Endometrial microvascular endothelial cells (primary cell): ENCODE results near the gene UFSP1. TPM values are rescaled to one million over a fixed set of nuclear protein-coding genes. Genes with fewer than 3 reads are reported as not detected.

Experiments
- in situ Hi-C: cut with HindIII; loops from 2 replicates; pipeline ENCODE4 v1.10.0; 2017; ENCODE audit warnings: low sequenced_read_pairs, low pct_unique_long_range_greater_than_20kb; ENCODE audit errors: inconsistent ontology term
- total RNA-seq: library from RNA; depleted of rRNA; stranded (reverse); fragments of >200 nt; gene quantifications from one replicate; pipeline ENCODE4 v1.2.3, GENCODE V29; 2015; ENCODE audit errors: inconsistent ontology term

UFSP1 gene
- total RNA-seq, 1 donor from 2014 or later: 1.2 TPM

DNA sequence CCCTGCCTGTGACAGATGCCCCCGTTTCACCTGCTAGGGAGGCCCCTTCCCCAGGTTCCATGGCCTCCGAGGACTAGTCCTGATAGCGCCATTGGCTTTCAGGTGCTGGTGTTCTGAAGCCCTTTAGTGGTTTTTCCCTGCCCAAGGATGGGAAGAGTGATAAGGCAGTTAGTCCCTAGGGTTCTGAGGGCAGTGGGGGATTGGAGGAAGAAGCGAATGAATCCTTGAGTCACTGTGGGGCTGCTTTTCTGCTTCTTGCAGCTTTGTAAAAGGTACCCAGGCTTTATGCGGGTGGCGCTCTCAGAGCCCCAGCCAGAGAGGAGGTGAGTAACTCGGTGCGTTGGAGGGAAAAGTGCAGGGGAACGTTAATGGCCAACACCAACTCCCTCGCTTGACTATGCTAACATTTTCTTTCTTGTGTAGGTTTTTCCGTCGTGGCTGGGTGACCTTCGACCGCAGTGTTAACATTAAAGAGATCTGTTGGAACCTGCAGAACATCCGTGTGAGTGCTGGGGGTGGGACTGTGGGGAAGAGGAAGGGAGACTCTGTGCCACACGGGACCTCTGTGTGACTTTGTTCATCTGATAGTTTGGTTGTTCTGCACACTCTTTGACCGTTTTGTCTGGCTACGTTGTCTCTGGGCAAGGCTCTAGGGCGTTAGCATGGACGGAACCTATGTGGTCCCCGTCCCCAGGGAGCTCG lies 3.9 kb downstream of the UFSP1 start:
- in situ Hi-C loops: loop anchor here (10.0 kb wide), 1 partner anchor 169 kb away; no protein-coding TSS in a partner anchor

DNA sequence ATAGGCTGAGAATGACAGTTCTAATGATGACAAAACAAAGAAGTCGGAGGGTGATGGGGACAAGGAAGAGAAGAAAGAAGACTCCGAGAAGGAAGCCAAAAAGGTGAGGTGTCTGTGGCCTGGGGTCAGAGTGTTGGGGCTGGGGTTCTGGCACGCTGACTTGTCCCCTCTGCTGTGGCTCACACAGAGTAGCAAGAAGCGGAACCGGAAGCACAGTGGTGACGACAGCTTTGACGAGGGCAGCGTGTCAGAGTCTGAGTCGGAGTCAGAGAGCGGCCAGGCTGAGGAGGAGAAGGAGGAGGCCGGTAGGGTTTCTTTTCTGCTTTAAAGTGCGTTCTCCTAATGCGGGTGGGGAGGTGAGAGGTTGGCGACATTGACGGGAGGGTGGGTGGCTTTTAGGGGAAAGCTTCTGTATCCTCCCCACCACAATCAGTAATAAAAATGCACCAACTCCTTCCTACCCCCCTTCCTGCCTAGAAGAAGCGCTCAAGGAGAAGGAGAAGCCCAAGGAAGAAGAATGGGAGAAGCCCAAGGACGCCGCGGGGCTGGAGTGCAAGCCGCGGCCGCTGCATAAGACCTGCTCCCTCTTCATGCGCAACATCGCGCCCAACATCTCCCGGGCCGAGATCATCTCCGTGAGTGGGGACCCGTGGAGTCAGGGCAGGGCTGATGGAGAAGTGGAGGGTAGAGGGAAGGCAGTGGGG lies 4.6 kb downstream of the UFSP1 start:
- in situ Hi-C loops: loop anchor here (10.0 kb wide), 1 partner anchor 170 kb away; no protein-coding TSS in a partner anchor

DNA sequence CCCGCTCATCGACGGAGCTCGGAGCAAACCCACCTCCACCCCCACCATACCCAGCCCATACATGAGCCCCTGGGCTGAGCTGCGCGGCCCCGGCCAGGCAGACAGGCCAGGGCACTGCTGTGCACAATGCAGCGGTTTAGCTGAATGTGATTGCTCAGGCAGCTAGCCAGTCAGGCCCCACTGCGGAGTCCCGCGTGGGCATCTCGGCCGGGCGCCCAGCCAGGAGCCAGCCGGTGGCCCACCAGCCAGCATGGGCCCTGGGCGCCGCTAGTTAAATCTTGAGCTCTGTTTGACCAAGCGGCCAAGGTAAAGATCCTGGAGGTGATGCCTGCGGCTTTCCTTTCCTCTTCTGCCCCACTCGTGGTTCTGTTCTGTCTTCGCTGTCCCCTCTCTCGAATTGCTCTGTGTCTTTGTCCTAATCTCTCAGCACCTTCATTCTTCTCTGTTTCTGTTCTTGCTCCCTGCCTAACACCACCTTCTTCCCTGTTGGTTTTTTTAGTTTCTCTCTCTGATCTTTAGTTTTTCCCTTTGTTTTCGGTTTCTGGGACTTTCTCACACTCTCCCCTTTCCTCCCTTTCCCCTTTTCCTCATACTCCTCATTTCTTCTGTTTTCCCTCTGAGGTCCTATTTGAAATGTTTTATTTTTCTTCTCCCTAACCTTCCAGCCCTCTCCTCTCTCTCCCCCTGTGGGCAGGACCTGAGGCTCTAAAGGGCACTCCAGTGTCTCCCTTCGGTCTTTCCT lies 6.6 kb downstream of the UFSP1 start:
- in situ Hi-C loops: loop anchor here (10.0 kb wide), 1 partner anchor 172 kb away; no protein-coding TSS in a partner anchor

DNA sequence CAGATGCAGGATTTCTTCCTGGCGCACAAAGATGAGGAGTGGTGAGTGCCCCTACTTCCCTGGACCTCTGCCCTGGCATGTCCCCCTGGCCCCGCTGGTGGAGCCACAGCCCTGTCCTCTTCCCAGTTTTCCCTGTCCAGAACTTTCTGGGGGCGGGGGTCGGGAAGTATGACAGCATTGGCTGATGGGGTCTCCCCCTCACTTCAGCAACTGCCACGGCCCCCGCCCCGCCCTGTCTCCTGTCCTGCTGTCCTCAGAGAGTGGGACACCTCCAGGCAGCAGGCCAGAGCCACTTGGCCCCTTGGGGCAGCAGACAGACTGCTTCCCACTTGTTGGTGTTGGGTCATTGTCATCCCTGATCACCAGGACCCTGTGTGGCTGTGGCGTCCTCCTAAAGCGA lies 7.3 kb downstream of the UFSP1 start:
- in situ Hi-C loops: loop anchor here (10.0 kb wide), 1 partner anchor 173 kb away; no protein-coding TSS in a partner anchor

DNA sequence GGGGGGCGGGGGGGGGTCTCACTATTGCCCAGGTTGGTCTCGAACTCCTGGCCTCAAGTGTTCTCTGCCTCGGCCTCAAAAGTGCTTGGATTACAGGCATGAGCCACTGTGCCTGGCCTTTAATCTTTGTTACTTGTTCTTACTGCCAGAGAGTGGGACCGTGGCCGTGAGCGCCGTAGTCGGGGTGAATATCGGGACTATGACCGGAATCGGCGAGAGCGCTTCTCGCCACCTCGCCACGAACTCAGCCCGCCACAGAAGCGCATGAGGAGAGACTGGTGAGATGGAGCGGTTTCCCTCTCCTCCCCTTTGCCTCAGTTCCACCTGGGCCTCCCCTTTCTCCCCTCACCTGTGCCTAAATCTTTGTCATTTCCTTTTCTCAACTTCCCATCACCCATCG lies 8.4 kb downstream of the UFSP1 start:
- in situ Hi-C loops: loop anchor here (10.0 kb wide), 1 partner anchor 174 kb away; no protein-coding TSS in a partner anchor

DNA sequence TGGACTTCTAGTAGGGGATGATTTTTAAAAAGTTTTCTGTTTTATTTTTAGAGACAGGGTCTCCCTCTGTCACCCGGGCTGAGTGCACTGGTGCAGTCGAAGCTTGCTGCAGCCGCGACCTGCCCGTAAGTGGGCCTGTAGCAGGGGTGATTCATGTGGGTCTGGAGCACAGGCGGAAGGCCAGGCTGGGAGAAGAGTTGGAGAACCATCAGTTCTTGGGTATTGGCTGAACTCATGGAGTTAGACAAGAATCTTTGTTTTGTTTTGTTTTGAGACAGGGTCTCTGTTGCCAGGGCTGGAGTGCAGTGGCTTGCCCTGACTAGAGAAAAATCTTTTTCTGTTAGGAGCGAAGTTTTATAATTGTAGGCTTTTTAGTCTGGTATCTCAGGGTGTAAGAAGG lies 8.9 kb downstream of the UFSP1 start:
- in situ Hi-C loops: loop anchor here (10.0 kb wide), 1 partner anchor 174 kb away; no protein-coding TSS in a partner anchor

DNA sequence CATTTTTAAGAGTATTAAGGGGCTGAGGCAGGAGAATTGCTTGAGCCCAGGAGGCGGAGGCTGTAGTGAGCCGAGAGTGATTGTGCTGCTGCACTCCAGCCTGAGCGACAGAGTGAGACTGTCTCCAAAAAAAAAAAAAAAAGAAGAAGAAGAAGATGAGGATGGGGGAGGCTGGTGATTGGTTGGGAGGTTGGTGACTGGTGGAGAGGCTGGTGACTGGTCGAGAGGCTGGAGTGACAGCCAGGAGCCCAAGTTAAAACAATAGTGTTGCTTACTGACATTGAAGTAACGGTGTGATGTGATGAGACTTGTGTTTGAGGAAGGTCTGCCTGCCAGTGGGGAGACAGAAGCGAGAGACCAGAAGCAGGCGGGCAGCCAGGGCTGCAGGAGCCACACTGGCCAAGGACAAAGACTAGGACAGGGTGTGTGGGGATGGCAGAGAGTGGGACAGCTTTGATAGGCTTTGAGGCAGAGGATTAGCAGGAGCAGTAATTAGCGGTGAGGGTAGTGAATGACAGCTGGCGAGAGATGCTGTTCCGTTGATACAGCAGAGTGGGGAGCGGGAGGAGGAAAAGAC lies 9.7 kb downstream of the UFSP1 start:
- in situ Hi-C loops: loop anchor here (10.0 kb wide), 1 partner anchor 175 kb away; no protein-coding TSS in a partner anchor

DNA sequence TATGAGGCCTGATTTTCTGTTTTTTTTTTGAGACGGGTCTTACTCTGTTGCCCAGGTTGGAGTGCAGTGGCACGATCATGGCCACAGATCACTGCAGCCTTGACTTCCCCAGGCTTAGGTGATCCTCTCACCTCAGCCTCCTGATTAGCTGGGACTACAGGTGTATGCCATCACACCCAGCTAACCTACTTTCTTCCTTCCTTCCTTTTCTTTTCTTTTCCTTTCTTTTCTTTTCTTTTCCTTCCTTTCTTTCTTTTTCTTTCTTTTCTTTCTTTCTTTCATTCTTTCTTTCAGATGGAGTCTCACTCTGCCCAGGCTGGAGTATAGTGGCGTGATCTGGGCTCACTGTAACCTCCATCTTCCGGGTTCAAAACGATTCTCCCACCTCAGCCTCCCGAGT lies 10.8 kb downstream of the UFSP1 start:
- in situ Hi-C loops: no loop called here

DNA sequence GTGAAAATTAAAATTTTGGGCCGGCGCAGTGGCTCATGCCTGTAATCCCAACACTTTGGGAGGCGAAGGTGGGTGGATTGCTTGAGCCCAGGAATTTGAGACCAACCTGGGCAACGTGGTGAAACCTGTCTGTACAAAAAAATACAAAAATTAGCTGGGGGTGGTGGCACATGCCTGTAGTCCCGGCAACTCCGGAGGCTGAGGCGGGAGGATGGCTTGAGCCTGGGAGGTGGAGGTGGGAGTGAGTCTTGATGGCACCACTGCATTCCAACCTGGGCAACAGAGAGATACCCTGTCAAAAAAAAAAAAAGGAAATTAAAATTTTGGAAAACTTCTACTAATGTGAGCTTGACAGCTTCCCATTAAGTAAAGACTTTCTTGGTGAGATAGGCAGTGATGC lies 11.5 kb downstream of the UFSP1 start:
- in situ Hi-C loops: no loop called here

DNA sequence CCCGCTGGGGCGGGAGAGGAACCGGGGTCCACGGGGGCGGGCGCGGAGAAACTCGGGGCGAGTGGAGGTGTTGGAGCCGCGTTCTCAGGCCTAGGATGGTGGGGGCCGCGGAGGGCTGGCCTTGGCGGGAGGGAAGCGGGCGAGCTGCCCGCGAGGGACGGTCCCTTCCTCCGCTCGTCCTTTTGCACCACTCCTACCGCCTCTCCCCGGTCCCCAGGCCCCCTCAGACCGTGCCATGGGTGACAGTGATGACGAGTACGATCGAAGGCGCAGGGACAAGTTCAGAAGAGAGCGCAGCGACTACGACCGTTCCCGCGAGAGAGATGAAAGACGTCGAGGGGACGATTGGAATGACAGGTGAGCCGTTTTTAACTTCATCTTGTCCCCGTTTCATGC lies 14.2 kb downstream of the UFSP1 start:
- in situ Hi-C loops: no loop called here

DNA sequence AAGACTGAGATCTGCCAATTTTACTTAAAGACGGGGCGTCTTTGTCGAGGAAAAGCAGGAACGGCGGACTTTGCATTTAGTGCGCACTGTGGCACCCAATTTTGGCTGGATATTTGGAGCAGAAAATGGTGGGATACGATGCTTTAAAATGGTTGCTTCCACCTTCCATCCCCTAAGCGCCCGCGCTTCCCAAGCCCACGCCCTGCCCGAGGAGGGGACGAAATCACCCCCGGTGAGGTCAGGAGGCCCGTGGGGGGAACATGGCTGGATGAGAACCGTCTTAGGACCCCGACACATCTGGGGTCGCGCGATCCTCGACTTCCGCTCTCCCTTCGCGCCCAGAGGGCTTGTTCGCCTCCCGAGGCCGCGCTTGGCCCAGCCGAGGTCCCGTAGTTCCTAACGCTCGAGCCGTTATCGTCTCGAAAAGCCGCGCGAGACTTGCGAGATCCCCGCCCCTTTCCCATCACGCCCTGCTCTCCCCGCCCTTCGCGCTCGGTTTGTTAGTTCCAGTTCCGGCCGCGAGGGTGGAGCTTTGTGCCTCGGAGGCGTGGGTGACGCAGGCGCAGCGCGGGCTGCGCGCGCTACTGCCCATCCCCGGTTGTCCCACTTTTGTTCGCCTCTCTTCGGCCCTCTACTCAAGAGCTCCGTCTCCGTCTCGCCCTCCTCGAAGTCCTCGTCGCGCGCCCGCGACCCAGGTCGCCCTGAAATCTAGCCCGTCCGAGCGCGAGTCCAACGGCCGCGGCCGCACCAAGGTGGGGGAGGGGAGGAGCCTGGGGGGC lies 14.7 kb downstream of the UFSP1 start, which contains the start of gene SRRT:
TSS of gene SRRT (plus strand) at position 527 of the 779 bp plus-strand sequence. CDS start 488 bp downstream, outside the sequence.
- in situ Hi-C loops: no loop called here

DNA sequence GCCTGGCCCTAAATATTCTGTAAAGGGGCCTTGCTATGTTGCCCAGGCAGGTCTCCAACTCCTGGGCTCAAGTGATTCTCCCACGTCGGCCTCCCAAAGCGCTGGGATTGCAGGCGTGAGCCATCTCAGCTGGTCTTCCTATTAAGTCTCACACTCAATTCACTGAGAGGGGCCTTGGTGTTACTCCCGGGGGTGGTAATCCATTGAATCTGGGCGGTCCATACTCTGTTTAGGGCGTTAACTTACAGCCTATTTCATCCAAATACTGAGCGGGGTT lies 15.3 kb downstream of the UFSP1 start:
- in situ Hi-C loops: no loop called here

DNA sequence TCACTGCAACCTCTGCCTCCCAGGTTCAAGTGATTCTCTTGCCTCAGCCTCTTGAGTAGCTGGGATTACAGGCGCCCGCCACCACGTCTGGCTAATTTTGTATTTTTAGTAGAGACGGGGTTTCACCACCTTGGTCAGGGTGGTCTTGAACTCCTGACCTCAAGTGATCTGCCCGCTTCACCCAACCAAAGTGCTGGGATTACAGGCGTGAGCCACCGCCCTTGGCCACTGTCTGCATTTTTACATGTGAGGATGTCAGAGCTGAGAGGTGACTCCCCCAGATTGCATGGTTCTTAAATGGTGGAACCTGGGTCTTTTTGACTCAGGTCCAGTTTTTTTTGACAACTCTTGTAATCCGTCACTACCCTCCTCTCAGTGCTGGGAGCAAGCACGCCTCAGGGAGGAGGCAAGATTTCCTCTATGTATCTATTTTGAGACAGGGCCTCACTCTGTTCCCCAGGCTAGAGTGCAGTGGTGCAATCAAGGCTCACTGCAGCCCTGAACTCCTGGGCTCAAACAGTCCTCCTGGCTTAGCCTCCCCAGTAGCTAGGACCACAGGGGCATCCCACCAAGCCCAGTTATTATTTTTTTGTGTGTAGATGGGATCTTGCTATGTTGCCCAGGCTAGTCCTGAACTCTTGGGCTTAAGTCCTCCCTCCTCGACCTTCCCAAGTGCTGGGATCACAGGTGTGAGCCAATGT lies 15.8 kb downstream of the UFSP1 start:
- in situ Hi-C loops: no loop called here

DNA sequence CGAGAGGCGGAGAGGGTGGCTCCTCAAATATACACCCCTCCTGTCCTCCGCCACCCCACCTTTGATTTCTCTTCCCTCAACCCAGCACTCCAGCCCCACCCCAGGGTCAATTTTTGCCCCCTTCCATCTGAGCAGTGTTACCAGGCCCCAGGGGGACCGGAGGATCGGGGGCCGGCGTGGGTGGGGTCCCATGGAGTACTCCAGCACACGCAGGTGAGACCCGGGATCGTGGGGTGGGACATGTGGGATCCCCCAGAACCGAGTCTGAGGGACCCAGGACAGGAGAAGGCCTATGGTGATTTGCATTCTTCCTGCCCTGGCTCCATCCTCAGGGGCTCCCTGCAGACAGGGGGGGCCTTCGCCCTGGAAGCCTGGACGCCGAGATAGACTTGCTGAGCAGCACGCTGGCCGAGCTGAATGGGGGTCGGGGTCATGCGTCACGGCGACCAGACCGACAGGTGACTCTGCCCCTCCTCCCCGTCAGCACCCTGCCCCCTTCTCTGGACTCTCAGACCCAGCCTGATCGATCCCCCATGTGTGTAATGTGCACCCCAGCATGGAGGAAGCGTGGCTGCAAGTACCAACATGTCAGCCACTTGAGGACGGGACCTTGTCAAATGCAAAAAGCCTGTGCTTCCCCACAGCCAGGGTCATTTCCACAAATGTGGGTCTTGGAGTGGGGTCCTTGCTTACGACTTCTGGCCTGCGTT lies 21.6 kb downstream of the UFSP1 start:
- in situ Hi-C loops: no loop called here

DNA sequence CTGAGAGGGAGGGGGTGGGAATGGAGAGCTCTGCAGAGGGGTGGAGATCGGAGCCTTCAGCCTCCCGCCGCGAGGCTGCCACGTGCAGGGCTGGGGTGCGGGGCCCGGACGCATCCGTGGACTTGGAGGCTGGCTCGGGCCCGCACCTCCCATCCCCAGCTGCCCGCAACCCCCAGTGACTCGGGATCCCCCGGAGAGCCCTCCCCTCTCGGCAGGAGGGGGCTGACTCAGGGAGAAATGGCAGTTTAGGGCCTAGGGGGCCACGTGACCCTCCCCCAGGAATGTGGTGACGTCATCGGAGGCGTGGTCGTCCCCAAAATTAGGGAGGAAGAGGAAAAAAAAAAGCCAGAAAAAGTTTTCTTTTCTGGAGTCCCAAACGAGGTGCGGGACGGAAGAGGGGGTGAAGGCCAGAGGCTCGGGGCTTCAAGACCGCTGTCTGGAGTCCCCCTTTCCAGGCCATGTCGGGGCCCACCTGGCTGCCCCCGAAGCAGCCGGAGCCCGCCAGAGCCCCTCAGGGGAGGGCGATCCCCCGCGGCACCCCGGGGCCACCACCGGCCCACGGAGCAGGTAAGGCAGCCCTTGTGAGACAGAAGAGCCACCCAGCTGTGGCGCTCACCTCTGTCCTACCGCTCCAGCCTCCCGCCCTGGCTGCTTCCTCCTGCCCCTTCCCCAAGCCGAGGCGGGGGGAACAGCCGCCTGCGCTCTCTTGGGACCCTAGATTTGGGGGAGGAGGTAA lies 22.3 kb downstream of the UFSP1 start, which contains the start of gene TRIP6:
TSS of gene TRIP6 (plus strand) at position 348 of the 736 bp plus-strand sequence. CDS start at position 459, 111 bp downstream.
- in situ Hi-C loops: no loop called here

DNA sequence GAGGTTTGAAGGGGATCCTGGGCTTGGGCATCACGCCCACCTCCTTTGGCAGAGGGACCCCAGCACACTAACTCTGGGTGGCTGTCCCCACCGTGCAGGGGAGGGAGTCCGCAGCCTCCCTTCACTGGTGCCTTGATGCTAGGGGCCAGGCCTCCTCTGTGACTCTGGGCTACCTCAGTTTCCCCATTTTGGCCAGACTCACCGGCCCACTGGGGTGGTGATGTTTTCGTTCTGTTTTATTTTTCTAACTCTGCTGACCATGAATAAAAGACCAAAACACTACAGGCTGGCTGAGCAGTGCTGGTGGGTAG lies 22.8 kb downstream of the UFSP1 start:
- in situ Hi-C loops: no loop called here
